CD4-positive, alpha-beta T cell treated with Interferon gamma for 1 hour (primary cell): Measurements from ENCODE around the gene FBXO10.
"Not testable (repeated sequence)": the region's sequence is repeated elsewhere in the genome, so short reads cannot be mapped to it uniquely, and the experiment has no call there.

ENCODE experiments used
- DNase-seq: peaks from one replicate; pipeline ENCODE4 v3.0.0-alpha.2; 2020

The FBXO10 gene

GRCh38 chr9:37473982-37474381 is 102.2 kb downstream of the FBXO10 start:
- not testable (repeated sequence) for DNase-seq

- DNase-seq: no peak
Measured at GRCh38 chr9:37471942-37472684, 104.1 kb downstream of the FBXO10 start.

GRCh38 chr9:37468620-37469019 is 107.6 kb downstream of the FBXO10 start:
- DNase-seq: no peak

DNA sequence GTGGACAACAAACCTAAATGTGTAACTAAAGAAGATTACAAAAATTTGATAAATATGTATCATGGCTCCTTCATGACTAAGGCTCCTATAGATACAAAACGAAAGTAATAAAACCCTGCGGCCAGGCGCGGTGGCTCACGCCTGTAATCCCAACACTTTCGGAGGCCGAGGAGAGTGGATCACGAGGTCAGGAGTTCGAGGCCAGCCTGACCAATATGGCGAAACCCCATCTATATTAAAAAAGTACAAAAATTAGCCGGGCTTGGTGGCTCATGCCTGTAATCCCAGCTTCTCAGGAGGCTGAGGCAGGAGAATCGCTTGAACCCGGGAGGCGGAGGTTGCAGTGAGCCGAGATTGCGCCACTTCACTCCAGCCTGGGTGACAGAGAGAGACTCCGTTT is 108.7 kb downstream of the FBXO10 start:
- not testable (repeated sequence) for DNase-seq

- no peak for DNase-seq
Measured at GRCh38 chr9:37466037-37466709, 110.0 kb downstream of the FBXO10 start.

DNA sequence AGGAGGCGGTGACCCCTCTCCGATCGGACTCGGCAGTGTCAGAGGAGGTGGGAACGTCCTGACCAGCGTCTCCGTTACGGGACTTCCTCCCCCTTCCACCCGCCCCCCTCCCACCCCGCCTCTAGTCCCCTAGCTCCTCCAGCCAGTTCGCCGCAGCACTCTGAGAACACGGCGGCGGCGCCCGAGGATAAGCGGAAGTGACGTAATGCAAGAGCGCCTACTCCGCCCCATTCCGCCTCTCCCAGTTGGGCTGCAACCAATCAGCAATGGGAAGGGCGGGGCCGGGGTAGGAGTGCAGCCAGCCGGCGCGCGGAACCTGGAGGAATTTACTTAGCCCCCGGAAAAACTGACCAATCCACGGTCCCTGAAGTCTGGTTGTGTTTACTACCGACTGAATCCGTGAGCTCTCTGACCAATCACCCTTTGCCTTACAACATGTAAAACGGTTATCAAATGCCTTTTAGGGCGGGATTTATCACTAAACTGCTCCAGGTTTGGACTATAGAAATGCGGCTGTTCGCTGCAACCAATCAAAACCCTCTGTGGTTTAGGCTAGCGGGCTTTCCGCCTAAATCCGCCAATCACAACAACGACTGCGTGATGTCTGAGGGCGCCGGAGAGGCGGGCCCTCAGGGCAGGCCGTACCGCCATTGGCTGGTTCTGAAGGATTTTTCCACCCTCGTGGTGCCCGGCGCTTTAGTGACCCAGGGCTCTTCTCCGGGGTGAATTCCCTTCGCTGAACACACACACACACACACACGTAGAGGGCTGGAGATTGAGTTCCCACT is 110.7 kb downstream of the FBXO10 start, which contains the start of gene ZBTB5:
Gene ZBTB5 (minus strand): TSS at position 202 of the 788 bp plus-strand sequence. CDS start 22,899 bp downstream, outside the sequence.
- DNase-seq: peak; percentile 99

- DNase-seq: peak; percentile 74
Measured at GRCh38 chr9:37464426-37465248, 111.5 kb downstream of the FBXO10 start.

DNA sequence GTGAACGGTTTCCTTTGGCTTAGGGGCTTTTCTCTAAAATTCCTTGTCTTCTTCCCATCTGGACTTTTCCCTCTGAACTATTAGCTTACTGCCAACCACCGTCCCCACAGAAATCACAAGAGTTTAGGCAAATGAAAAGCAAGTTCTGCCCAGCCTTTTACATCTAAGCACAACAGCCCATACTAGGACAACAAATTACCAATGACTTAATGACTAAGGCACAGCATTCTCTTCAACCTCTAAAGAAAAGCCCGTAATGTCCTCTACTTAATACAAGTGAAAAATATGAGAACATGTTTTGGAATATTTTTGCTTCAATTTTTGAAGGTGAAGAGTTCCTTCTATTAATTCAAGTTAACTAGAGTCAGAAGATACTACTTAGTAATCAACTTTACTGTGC is 112.2 kb downstream of the FBXO10 start:
- DNase-seq: no peak
